HG03025 (cell line): ENCODE results near the gene FREY1.

Experiments used
- ATAC-seq: cut with Tn5 transposase; IDR thresholded peaks from one replicate; pipeline ENCODE4 v1.9.1; 2021; ENCODE audit warnings: mild to moderate bottlenecking, moderate library complexity; ENCODE audit not compliant: unreplicated experiment, low FRiP score

Gene FREY1

DNA sequence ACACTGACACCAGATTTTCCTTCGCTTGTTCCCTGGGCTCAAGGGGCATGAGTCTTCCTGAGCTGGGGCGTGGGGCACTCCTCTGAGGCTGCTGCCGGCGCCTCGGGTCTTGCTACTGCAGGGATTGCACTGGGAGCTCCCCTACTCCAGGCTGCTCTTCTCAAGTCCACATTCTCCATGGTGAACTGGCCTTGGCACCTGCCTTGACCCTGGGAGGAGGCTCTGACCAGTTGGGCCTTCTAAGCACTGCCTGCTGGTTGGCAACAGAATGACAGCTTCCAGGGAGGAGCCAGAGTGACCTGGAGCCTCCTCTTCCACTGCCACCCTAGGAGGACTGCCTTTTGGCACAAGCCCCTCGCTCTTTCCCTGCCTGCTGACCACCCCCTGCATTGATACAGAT lies 9.5 kb downstream of the FREY1 start:
- ATAC-seq: no peak

DNA sequence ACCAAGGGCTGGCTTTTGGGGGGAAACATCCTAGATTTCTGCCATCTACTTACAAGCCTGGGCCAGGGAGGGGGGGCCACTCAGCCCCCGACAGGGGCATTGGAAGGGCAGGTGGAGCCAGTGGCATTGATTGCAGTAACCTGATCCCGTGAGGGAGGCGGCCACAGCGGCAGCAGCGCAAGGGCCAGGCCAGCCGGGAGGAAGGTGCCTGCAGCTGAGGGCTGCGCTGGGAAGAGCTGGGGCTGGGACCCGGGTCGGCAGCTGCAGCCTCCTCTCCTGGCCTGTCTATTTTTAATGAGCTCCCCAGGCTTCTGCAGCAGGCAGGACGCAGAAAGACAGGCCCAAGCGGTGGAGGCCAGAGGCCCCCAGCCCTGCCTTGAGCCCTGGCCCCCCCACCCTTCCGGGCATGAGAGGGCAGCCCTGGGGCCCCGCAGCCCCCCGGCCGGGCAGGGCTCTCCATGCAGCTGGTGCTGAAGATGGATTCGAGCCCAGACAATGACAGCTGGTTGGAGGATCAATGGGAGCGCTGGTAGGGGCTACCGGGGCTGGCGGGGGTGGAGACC lies 10.6 kb downstream of the FREY1 start:
- ATAC-seq: no peak

DNA sequence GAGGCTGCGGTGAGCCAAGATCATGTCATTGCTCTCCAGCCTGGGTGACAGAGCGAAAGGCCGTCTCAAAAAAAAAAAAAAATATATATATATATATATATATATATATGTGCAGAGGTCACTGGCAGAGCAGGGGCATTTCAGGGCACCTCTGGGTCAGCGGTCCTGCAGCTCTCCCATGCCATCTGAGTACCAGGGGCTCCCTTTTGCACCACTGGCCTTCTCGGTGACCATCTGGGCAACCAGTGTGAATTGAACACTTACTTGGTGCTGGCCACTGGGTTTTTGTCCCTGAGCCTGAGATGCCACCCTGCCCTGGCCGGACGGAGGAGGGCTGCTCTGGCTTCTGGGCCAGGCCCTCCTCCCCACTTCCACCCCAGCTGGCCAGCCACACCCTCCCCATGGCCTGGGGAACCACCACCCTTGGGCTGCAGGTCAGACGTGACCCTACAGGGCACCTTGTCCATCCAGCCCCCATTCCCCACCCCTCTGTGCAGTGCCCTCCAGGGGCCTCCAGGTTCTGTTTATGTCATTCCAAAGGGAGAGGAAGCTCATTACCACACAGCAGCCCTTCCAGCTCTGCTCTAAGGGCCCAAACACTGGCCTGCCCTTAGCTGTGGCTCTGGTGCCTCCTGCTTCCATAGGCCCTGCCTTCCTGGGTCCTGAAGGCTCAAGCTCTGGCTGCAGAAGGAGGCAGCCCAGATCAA lies 11.4 kb downstream of the FREY1 start:
- ATAC-seq: no peak

DNA sequence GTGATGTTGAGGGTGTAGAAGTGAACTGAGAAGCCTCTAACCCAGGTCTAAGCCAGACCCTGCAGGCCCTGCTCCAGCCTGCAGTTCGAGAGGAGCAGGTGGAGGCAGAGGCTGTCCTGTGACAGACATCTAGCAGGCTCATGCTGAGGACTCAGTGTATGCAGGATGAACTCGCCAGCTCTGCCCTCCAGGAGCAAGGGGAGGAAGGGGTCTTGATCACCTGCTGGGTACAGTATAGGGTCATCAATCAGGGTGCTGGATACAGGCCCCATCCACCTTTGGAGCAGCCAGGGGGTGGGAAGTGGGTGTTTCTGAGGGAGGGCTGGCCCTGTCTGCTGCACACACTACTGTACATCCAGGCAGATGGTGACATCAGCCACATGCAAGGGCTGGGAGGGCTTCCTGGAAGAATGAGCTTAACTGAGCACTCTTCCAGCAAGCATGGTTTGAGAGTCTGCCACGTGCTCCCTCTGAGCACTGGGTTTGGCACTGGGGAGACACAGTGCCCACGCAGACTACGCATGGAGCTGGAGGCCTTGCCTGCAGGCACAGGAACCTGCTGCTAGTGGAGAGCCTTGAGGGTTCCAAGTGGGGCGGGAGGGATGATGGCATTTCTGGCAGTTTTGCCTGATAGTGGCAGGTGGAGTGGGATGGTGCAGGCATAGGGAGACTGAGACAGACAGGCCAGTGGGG lies 12.4 kb downstream of the FREY1 start:
- no peak for ATAC-seq

DNA sequence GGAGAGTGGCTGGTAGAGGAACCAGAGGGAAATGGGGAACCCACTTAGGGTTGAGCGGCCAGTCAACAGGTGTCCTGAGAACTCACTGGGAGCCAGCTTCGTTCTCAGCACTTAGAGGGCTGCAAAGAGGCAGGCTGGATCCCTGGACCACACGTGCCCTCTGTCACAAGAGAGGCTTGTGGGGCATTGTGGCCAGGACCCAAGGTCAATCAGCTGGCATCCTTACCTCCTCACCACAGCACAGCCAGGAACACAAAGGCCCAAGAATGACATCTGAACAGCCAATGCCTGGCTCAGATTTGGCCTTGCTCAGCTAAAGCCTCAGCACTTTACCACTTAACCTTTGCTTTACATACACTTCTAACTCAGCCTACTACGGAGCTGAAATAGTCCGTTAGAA lies 14.2 kb downstream of the FREY1 start:
- ATAC-seq: no peak

DNA sequence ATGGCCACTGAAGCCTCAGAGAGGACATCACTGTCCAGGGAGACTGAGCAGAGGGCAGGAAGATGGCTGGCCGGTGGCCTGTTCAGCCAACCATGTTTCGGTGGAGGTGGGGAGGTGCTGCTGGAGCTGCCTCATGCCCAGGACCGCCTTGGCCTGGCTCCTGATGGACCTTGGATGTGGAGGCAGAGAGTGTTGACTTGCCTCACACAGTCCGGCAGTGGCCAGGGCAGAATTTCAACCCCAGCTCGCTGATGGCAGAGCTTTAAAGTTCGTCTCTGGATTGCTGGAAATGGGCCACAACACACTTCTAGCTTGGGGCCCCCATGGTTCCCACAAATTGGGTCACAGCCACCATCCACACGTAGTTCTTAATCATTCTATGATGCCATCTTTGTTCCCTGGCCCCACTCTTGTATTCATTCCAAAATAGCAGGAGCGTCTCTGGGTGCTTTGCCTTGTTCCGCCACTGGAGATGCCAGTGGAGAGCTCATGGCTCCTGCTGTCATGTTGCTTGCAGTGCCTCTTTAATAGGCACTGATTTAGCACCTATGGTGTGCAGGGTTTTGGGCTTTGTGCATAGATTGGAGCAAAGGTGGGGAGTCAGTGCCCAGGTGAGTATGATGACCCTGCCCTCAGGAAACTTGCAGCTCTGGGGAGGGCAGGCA lies 16.1 kb downstream of the FREY1 start:
- ATAC-seq: no peak

DNA sequence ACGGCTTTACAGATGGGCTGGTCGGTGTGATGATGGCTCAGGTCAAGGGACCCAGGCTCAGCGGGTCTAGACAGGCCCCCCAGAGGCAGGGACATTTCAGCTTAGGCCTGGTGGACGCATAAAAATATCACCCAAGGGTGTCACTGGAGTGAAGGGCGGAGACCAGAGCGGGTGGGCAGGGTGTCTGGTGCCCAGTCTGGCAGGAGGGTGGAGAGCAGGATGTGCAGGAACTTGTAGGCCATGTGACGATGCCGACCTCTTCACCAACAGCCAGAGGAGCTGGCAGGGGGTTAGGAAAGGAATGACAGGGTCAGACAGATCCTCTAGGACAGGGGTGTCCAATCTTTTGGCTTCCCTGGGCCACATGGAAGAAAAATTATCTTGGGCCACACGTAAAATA lies 17.1 kb downstream of the FREY1 start:
- no peak for ATAC-seq

DNA sequence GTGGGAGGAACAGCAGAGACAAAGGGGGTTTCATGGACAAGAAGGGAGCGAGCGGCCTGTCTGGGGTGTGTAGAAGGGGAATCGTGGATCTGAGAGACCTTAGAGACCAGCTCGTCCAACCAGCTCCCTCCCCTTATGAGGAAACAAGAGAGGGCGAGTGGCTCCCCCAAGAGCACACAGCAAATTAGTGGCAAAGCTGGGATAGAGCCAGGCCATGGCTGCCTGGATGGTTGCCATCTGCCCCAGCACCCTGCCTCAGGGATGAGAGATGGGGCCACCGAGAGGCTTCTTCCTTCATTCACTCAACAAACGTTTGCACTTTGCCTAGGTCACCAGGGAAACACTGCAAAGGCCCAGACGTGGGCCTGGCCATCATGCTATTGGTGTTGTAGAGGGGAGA lies 17.5 kb downstream of the FREY1 start:
- ATAC-seq: no peak

DNA sequence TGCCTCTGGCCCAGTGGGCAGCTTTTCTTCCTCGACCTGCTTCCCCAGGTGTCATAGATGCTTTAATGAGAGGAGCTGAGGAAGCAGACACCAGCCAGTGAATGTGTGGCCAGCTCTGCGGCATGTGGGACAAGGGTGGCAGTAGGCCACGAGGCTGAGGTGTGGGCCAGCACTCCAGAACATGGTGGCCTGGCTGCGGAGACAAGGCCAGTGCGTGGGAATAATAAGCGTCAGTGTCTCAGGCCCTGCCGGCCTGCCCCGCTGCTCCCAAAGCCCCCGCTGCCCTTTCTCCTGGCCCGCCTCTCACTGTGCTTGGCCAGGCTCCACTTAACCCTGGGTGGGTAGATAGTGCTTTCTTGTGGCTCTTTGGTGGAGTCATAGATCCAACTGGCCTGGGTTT lies 19.5 kb downstream of the FREY1 start:
- ATAC-seq: no peak

DNA sequence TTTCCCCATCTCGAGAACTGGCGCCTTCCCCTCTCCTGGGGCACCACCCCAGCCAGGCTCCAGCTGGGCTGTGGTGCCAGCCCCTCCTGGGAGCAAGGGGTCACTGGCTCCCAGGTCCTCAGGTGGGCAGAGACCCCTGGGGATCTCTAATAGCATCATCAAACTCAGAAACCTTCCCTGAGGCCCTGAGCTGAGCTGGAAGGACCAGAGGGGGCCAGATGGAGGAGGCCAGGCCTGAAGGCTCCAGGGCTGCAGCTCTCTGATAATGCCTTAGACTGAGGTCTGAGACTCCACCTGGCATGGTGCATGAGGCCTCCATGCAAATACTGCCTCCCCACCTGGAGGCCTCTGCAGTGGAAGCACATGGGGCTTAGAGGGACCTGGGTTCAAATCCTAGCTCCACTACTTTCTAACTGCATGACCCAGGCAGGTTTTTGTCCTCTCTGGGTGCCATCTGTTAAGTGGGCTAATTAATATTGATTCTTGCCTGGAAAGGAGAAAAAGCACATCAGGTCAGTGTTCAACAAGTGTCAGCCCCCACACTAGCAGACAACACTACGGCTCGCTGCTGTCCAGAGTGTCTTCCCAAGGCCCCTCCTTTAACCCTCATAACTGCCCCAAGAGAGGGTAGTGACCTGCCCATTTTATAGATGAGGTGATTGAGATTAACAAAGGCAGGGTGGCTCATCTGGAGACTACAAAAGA lies 20.1 kb downstream of the FREY1 start:
- no peak for ATAC-seq

DNA sequence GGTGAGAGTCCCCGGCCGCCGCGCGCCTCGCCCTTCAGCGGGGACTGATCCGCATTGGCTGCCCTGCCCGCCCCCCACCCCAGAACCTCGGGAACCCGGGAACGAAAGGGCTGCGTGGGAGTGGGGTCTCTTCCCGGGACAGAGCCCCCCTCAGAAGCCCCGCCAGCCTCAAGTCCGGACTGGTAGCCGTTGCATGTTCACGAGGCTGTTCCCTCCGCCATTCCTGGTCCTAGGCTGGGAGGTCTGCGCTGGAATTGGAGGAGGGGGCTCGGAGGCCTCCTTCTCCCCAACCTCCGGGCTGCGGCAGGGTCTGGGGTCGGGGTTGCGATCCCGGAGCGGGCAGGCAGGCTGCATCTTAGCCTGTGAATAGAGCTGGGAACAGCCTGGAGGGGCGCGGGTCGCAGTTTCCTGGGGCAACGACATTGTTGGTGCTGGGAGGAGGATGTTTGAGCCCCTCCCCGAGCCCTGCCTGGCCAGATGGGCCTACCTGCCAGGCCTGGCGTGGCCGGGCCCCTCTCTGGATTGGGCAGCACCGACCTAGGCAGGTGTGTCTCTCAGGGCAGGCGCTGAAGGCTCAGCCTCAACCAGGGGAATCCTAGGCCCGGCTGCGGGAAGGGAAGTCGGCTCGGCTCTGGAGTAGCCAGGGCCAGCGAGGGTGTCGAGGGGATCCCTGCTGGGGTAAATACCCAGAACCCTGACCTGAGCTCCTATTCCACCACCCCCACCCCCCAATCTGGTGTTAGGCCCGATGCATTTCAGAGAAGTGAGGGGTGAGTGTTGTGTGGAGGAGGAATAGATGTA lies 20.9 kb downstream of the FREY1 start:
- no peak for ATAC-seq

DNA sequence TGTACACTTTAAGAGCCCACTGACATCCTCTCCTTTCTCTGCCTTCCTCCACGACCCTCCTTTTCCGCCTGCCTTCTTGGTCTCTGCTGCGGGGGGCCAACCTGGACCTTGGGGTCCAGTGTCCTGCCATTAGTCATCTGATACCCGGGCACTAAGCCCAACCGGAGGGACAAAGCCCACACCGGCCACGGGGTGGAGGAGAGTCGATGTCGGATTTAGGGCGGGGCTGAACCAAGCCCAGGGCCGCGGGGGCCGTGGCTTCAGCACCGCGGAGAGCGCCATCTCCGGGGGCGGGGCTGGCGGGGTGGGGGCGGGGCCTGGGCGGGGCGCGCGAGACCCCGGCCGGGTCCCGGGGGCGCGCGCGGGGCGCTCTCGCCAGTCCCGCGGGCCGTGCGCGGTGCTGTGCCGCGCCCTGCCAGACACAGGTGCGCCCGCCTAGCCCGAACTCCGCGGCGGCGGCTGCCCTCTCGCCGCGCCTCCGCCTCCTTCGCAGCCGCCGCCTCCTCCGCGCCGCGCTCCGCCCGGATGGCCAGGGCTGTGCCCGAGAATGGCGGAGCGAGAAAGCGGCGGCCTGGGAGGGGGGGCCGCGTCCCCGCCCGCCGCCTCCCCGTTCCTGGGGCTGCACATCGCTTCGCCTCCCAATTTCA lies 21.7 kb downstream of the FREY1 start, which contains the start of gene MAPK8IP1:
Gene MAPK8IP1 (plus strand): TSS at position 378 of the 647 bp plus-strand sequence. CDS start 170 bp downstream, at position 548.
- no peak for ATAC-seq

DNA sequence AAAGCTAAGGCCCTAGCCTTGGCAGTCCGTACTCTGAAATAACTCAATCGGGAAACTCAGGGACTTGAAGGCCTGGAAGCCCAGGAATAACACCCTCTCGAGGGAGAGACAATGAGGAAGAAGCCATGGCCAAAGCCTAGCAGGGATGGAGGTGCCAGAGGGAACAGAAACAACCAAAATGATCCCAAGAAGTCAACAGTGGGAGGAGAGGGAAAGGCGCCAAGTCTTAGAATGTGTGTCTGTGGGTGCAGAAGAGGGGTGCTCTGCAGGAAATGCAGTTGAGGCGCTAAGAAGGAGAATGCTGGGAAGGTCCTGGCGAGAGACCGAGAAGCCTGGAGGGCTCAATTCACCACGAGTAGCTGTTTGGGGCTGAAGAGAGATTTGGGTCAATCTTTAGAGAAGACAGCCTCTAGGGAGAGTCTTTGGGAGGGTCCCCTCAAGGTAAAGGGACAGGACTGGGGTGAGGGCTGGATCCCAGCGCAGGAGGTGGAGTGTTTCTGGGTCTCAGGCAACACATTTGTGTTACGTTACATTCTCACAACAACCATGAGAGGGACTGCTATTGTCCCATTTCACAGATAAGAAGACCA lies 22.4 kb downstream of the FREY1 start:
- no peak for ATAC-seq

DNA sequence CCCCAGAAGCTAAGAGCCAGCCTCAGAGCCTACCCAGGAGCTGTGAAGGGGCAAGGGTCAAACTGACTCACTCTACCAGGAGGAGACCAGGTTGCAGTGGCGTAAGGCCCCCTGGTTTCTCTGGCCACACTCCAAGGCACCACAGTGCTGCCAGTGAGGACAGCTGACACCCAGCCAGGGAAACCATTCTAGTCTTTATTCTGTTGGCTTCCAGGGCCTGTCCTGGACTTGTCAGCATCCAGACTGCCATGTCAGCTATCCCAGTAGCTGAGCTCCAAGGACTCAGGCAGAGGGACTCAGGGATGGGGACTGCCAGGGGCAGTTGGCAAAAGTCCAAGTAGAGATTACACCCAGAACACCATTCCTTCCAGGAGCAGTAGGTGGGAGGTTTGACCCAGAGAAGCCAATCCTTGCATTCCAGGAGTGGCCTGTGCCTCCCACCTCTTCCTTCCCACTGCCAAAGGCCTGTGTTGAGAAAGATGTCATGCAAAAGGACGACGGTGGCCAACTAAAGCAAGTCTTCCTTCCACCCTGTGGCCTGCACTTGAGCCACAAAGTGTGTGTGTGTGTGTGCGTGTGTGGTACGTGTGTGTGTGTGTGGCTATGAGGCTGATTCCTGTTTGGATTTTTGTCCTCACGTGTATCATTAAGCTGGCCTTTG lies 25.2 kb downstream of the FREY1 start:
- no peak for ATAC-seq

DNA sequence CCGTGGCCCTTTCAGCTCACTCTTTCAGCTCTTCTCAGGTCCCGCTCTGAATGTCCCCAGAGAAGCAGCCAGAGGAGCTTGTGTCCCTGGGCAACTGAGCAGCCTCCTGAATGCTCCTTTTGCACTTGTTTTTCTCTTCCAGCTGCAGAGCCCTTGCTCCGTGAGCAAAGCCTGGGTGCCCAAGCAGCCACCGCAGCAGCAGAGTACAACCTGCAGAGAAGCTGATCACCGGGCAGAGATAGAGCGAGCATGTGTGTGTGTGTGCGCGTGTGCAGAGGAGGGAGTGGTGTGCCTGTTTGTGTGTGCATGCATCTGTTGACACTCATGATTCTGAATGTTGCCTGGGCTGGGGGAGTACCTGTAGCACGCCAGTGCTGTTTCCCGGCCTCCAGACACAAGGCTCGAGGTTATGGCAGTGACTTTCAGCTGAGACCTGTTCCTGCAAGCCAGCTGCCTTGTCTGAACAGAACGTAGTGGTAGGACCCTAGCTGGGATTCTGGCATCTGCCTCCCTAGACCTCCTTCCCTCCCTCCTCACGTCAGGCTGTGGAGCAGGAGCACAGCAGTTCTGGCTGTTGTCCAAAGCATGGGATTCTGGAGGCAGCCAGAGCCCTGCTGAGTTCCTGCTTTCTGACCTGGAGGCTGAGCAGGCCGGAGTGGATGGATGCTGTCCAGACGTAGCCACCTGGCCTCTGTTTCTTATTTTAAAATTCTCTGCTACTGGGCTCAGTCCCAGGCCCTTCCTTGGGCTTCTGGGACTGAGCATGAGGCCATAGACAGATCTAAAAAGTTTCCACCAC lies 26.1 kb downstream of the FREY1 start:
- ATAC-seq: no peak

DNA sequence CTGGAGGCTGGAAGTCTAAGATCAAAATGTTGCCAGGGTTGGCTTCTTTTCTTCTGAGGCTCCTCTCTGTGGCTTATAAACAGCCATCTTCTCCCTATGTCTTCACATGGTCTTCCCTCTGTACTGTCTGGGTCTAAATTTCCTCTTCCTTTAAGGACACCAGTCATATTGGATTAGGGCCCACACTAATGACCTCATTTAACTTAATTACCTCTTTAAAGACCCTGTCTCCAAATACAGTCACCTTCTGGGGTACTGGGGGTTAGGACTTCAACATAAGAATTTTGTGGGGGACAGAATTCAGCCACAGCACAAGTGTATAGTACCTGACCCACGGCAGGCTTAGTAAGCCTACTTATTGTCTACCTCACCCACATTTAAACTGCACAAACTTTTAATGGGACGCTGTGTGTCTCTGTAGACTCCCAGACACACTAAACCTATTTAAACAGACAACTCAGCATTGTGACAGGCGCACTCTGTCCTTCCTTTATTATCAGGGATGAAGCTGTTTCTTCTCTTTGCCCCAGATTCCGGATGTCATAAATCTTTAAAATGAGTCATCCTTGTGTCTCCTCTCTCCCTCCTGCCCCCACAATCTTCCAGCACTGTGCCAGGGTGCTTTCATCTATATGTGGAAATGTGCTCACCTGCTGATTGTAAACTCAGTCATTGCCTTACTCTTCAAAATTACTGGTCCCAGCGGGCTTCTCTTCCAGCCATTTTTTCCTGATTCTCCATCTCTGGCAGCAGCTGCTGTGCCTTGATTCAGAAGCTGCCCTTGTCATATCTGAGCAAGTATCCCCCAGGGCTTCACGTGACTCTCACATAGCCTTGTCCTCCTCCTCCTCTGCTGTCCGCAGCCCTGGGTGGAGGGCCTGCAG lies 27.0 kb downstream of the FREY1 start:
- no peak for ATAC-seq

DNA sequence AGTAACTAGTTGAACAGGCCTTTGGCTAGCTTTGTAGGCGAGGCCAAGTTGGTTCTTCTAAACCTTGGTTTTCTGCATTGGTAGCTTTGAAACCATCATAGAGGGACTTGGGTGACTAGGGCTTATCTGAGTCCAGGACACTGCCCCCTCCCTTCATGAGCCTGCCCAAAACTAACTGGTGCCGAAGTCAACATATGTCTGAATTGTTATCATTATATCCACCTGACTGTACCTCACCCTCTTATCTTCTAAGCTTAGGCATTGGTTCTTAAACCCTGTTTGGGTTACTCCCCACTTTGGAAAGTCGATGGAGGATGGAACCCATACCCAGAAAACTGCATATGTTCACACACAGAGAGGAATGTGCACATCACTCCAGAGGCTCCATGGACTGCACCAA lies 29.2 kb downstream of the FREY1 start:
- ATAC-seq: no peak
